Right cardiac atrium (tissue), 5 donors: ENCODE results near the gene CD99L2. TPM values are rescaled to one million over a fixed set of nuclear protein-coding genes. Genes with fewer than 3 reads are reported as not detected.

Experiments used
- ATAC-seq, 2 donors: fragments of 200-7000 bp; cut with Tn5 transposase; one replicate each; pipeline versions ENCODE4 v1.8.0 to v1.9.1; 2020; ENCODE audit warnings: moderate library complexity in 2 of 2, mild to moderate bottlenecking in 1 of 2
- DNase-seq, 3 donors: peaks; one replicate each; pipeline ENCODE4 v3.0.0-alpha.2; 2020
- H3K27ac ChIP-seq: one replicate; pipeline ENCODE4 v1.5.1; 2013; ENCODE audit warnings: mild to moderate bottlenecking, low read length, control low read depth, moderate library complexity
- H3K27me3 ChIP-seq: one replicate; pipeline ENCODE4 v1.6.1; 2013; ENCODE audit not compliant: control insufficient read depth, insufficient read depth
- H3K4me1 ChIP-seq: one replicate; pipeline ENCODE4 v1.6.1; 2013; ENCODE audit warnings: low read length; ENCODE audit not compliant: control insufficient read depth, insufficient read depth
- H3K4me3 ChIP-seq: one replicate; pipeline ENCODE4 v1.5.1; 2013; ENCODE audit warnings: low read length, control low read depth
- H3K9me3 ChIP-seq: one replicate; pipeline ENCODE4 v1.6.1; 2013; ENCODE audit warnings: low read length; ENCODE audit not compliant: control insufficient read depth
- WGBS: extraction: QIAGEN DNeasy Blood & Tissue Kit; methylation state at CpG from one replicate; pipeline ENCODE4 v1.1.7; 2013; 5-methylcytosine and 5-hydroxymethylcytosine counted together
- intact Hi-C, 4 donors: fragments of 100-400 bp; cut with DNase I; formaldehyde crosslinking; loops; one replicate each; pipeline versions ENCODE4 v1.11.0 to v1.14.0; 2022 to 2023
- polyA plus RNA-seq: library from polyadenylated mRNA; stranded (reverse); fragments of 200-250 nt; gene quantifications from one replicate; pipeline ENCODE4 v1.2.3, GENCODE V29; 2013
- total RNA-seq, 4 donors: library from RNA; stranded (reverse); fragmentation: NEBNext Ultra II Directional; extraction: Animal tissue kit (Norgen Biotek cat#: 25700); gene quantifications; one replicate each; pipeline ENCODE4 v1.2.1, GENCODE V29; 2021
- donor health status: healthy with polysubstance abuse.
- donor health status: DM: no; HTN: yes; CAD: no.
- donor health status: DM: no; HTN: no; CAD: no.
- donor health status: DM: no; HTN: yes; CAD: no; lungs with severe emphysema.
- donor health status: DM: yes; HTN: yes; CAD: no.

Gene CD99L2
- total and polyA plus RNA-seq, 5 donors: 66.5 to 84.7 (median 71.5) TPM

DNA sequence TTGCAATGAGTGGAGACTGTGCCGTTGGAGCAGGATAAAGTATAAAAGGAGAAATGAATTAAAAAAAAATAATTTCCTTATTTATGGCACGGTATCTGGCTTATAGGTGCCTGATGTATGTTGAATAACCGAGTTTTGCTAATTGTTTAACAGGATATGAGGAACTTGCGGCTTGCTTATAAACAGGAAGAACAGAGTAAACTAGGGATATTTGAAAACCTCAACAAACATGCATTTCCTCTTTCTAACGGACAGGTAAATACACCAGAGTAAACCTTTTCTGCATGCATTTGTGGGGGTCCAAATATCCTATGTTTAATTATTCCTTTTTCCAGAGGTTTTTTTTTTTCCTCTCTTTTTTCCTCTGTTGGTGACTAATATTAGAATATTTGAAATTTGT, 168.5 kb downstream of the CD99L2 start:
- Histone ChIP-seq H3K27ac (no peak overlapping the region), H3K4me3 (no peak overlapping the region), H3K9me3 (no peaks in the 10 kb centered on the region), H3K27me3 (no peaks in the 10 kb centered on the region), H3K4me1 (no peaks in the 10 kb centered on the region)
- intact Hi-C loops: no loop called here
- DNase-seq (no peak), ATAC-seq (no peak)
- WGBS: 82% methylated on average over 5 of the region's 5 CpGs

DNA sequence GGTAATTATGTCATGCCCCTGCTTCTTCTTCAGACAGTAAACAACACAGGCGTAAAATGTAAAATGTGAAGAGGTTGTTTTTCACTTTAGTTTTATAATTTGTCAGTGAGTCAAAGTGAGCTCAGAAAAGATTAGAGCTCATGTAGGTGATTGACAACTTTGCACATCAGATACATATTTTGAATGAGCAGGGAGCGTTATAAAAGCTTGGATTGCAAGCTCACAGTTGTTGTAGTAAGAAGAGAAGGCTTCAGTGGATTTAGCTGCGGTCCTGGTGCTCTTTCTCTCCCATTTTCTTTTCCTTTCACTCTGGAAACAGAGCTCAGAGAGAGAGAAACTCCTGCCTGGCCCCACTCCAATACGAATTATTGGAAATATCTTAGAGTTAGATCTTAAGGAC, 178.8 kb downstream of the CD99L2 start:
- Histone ChIP-seq H3K27ac (no peak overlapping the region), H3K4me3 (no peak overlapping the region), H3K27me3 (no peaks in the 10 kb centered on the region), H3K9me3 (no peaks in the 10 kb centered on the region), H3K4me1 (no peaks in the 10 kb centered on the region)
- intact Hi-C loops: loop anchor here in 1 of 4 donors (5.0 kb wide), 1 partner anchor 37 kb away; no protein-coding TSS in a partner anchor
- no peak for DNase-seq
- ATAC-seq: no peak
- WGBS: 92% methylated on average over 4 of the region's 4 CpGs

Other genes with a start within 250 kb of the CD99L2 start
- 10 to 100 TPM; 16.9 to 23.4 (median 22.0) TPM for gene MTMR1, start 205.3 kb downstream of the CD99L2 start, total RNA-seq
- 7.4 TPM for gene MTMR1, start 205.3 kb downstream of the CD99L2 start, polyA plus RNA-seq
- gene HMGB3, start 84.7 kb upstream of the CD99L2 start, total RNA-seq: 1 to 10 TPM; 2.3 to 5.7 (median 4.0) TPM
- gene HMGB3, start 84.7 kb upstream of the CD99L2 start, polyA plus RNA-seq: 3.9 TPM